Smooth muscle cell (in vitro differentiated cells): ENCODE results near the gene ING5. TPM values are rescaled to one million over a fixed set of nuclear protein-coding genes. Genes with fewer than 3 reads are reported as not detected.

Experiments
- DNase-seq: peaks from one replicate; lab custom pipeline; 2025; ENCODE audit not compliant: unreplicated experiment; lab: John Stamatoyannopoulos, UW
- H2AFZ ChIP-seq: fragments of 200-600 bp; sonication (generic); 2 replicates; pipeline ENCODE4 v1.6.0; 2016; ENCODE audit warnings: antibody characterized with exemption, low read depth, mild to moderate bottlenecking
- H3F3A ChIP-seq: fragments of 200-600 bp; sonication (generic); 2 replicates; pipeline ENCODE4 v1.6.0; 2017; ENCODE audit warnings: antibody characterized with exemption, low read depth
- H3K27ac ChIP-seq: fragments of 200-600 bp; sonication (generic); 2 replicates; pipeline ENCODE4 v1.5.1; 2016; ENCODE audit warnings: low read depth, mild to moderate bottlenecking
- H3K27me3 ChIP-seq: fragments of 200-600 bp; sonication (generic); 2 replicates; pipeline ENCODE4 v1.6.1; 2016; ENCODE audit warnings: low read depth, mild to moderate bottlenecking
- H3K36me3 ChIP-seq: fragments of 200-600 bp; sonication (generic); 2 replicates; pipeline ENCODE4 v1.5.1; 2016; ENCODE audit warnings: low read depth
- H3K4me1 ChIP-seq: fragments of 200-600 bp; sonication (generic); 2 replicates; pipeline ENCODE4 v1.5.1; 2016; ENCODE audit warnings: low read depth
- H3K4me2 ChIP-seq: fragments of 200-600 bp; sonication (generic); 2 replicates; pipeline ENCODE4 v1.6.0; 2016; ENCODE audit warnings: mild to moderate bottlenecking
- H3K4me3 ChIP-seq: fragments of 200-600 bp; sonication (generic); 2 replicates; pipeline ENCODE4 v1.5.1; 2016; ENCODE audit warnings: mild to moderate bottlenecking
- H3K79me2 ChIP-seq: fragments of 200-600 bp; sonication (generic); 2 replicates; pipeline ENCODE4 v1.6.0; 2016; ENCODE audit warnings: low read depth, mild to moderate bottlenecking
- H3K9ac ChIP-seq: fragments of 200-600 bp; sonication (generic); 2 replicates; pipeline ENCODE4 v1.6.0; 2016; ENCODE audit warnings: low read depth
- H3K9me3 ChIP-seq: fragments of 200-600 bp; sonication (generic); replicated peaks from 2 replicates; pipeline ENCODE4 v1.5.1; 2016; ENCODE audit warnings: low read depth
- H4K20me1 ChIP-seq: fragments of 200-600 bp; sonication (generic); 2 replicates; pipeline ENCODE4 v1.6.0; 2016; ENCODE audit warnings: low read depth
- WGBS: methylation state at CpG from one replicate; pipeline ENCODE4 v1.1.7; 2016; ENCODE audit warnings: low lambda C conversion rate; 5-methylcytosine and 5-hydroxymethylcytosine counted together
- polyA plus RNA-seq: library from polyadenylated mRNA; unstranded; fragments of >200 nt; fragmentation: Nextera tagmentation; extraction: Ambion mirVana; gene quantifications from 2 replicates; pipeline ENCODE4 v1.2.1, GENCODE V29; 2016
- total RNA-seq: library from RNA; depleted of rRNA; stranded (reverse); fragments of >200 nt; gene quantifications from 2 replicates; pipeline ENCODE4 v1.2.3, GENCODE V29; 2014
- TF ChIP-seq, protein P1 (sequence below): fragments of 200-600 bp; sonication (generic); IDR thresholded peaks from 2 replicates; pipeline ENCODE4 v1.5.1; 2017; ENCODE audit warnings: borderline replicate concordance, mild to moderate bottlenecking, antibody characterized with exemption; ENCODE audit not compliant: insufficient read depth, poor library complexity, severe bottlenecking

Gene ING5
- total and polyA plus RNA-seq, 2 experiments from 2014 or later, result 6.7 to 10.6 TPM

DNA sequence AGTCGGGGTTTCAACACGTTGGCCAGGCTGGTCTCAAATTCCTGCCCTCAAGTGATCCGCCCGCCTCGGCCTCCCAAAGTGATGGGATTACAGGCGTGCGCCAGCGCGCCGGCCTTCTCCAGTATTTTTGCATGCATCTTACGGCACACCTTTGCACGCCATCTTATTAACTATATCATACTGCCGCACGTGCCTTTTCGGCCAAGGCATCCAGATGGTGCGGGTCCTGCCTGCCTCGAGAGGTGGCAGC, 765 bp upstream of the ING5 start:
- Histone ChIP-seq H3K4me1 (peaks cover 9% of the 10 kb centered on the region), H3K27me3 (no peaks in the 10 kb centered on the region), H2AFZ (no peak overlapping the region), H3K27ac (no peak overlapping the region), H4K20me1 (peaks cover 10% of the 10 kb centered on the region), H3K4me2 (peak overlapping the region; percentile 99), H3F3A (no peaks in the 10 kb centered on the region), H3K79me2 (peaks cover 10% of the 10 kb centered on the region), H3K9ac (no peak overlapping the region), H3K4me3 (peak overlapping the region; percentile 76), H3K9me3 (no peaks in the 10 kb centered on the region), H3K36me3 (peaks cover 7% of the 10 kb centered on the region)
- no peak for DNase-seq
- TF ChIP-seq, protein P1, sequence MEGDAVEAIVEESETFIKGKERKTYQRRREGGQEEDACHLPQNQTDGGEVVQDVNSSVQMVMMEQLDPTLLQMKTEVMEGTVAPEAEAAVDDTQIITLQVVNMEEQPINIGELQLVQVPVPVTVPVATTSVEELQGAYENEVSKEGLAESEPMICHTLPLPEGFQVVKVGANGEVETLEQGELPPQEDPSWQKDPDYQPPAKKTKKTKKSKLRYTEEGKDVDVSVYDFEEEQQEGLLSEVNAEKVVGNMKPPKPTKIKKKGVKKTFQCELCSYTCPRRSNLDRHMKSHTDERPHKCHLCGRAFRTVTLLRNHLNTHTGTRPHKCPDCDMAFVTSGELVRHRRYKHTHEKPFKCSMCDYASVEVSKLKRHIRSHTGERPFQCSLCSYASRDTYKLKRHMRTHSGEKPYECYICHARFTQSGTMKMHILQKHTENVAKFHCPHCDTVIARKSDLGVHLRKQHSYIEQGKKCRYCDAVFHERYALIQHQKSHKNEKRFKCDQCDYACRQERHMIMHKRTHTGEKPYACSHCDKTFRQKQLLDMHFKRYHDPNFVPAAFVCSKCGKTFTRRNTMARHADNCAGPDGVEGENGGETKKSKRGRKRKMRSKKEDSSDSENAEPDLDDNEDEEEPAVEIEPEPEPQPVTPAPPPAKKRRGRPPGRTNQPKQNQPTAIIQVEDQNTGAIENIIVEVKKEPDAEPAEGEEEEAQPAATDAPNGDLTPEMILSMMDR, result peak; percentile 16
- WGBS, result 1% methylated on average over 17 of the region's 17 CpGs

DNA sequence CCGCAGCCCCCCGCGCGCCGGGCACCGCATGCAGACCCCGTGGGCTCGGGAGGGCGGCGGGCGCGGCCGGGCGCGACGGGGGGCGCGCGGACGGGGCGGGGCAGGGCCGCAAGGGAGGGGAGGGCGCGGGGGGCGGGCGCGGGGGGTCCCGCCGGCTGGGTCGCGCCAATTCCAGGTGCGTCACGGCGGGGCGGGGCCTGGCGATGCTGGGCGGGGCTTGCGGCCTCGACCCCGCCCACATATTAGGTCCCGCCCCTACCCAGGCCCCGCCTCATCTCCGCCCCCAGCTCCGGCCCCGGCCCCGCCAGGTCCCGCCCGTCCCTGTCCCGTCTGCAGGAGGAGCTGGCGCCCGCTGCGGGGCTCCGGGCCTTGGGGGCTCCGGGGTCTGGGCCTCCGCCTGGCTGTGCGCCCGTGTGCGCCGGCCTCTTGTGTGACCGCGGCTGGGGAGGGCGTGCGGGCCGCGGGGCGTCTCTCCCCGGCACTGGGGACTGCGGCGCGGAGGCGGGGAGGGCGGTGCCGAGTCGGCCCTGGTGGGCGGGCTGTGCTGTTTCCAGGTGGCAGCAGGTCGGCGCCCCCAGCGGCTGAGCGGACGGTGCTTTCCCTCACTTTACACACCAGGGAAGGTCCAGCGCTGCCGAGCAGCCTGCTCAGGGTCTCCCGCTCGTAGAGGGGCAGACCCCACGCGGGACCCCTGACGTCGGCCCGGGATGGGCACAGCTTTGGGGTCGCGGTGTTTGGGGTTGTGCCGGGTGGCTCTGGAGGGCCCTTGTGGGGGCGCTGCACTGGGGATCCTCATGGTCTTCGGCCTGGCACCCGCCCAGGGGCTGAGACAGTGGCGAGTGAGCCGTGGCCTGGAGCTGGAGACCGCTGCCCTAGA, 554 bp downstream of the ING5 start:
- DNase-seq, result peak; percentile 79
- peaks cover 10% of the 10 kb centered on the region for H4K20me1 ChIP-seq
- peaks cover 14% of the 10 kb centered on the region for H3K36me3 ChIP-seq
- H3K27ac ChIP-seq, result peak overlapping the region; percentile 44
- H3K4me3 ChIP-seq, result peak overlapping the region; percentile 100
- no peak overlapping the region for H2AFZ ChIP-seq
- H3K4me1 ChIP-seq, result peaks cover 9% of the 10 kb centered on the region
- TF ChIP-seq, protein P1, result peak; percentile 28
- H3K27me3 ChIP-seq, result no peaks in the 10 kb centered on the region
- H3F3A ChIP-seq, result no peaks in the 10 kb centered on the region
- under 1% methylated on average over 30 of the region's 98 CpGs for WGBS
- H3K4me2 ChIP-seq, result peak overlapping the region; percentile 100
- peak overlapping the region; percentile 73 for H3K9ac ChIP-seq
- H3K79me2 ChIP-seq, result peaks cover 10% of the 10 kb centered on the region
- H3K9me3 ChIP-seq, result no peaks in the 10 kb centered on the region

DNA sequence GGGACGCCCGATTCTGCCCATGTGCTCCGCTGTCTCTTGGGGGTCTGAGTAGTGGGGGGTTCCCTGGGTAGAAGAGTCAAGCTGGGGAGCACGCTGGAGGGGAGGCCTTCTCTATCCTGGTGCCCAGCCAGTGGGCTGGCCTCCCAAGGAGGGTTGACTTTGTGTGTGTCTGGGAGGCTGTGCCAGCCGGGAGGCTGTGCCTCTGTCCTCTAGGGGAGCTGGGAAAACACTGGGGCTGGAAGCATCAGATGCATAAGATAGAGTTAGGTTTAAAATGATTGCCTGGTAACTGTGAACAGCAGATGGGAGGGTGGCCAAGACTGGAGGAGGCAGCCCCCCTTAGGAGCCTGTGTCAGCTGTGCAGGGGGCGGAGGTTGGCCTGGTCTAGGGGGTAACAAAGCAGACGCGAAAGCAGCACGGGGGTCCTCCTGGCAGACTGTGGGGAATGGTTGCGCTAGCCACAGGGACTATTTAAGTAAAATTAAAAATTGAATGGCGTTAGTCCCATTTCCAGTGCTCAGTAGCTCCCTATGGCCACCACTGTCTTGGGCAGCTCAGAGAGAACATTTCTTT, 1.3 kb downstream of the ING5 start:
- peaks cover 14% of the 10 kb centered on the region for H3K36me3 ChIP-seq
- H3K79me2 ChIP-seq, result peaks cover 10% of the 10 kb centered on the region
- no peak overlapping the region for H2AFZ ChIP-seq
- H3K4me3 ChIP-seq, result peak overlapping the region; percentile 100
- peak overlapping the region; percentile 73 for H3K9ac ChIP-seq
- DNase-seq, result no peak
- WGBS, result 50% methylated on average over 11 of the region's 11 CpGs
- H3K4me2 ChIP-seq, result peak overlapping the region; percentile 100
- H3K27me3 ChIP-seq, result no peaks in the 10 kb centered on the region
- H3K27ac ChIP-seq, result peak overlapping the region; percentile 44
- H3K9me3 ChIP-seq, result no peaks in the 10 kb centered on the region
- no peaks in the 10 kb centered on the region for H3F3A ChIP-seq
- TF ChIP-seq, protein P1, result no peak
- H4K20me1 ChIP-seq, result peaks cover 10% of the 10 kb centered on the region
- H3K4me1 ChIP-seq, result peaks cover 9% of the 10 kb centered on the region

DNA sequence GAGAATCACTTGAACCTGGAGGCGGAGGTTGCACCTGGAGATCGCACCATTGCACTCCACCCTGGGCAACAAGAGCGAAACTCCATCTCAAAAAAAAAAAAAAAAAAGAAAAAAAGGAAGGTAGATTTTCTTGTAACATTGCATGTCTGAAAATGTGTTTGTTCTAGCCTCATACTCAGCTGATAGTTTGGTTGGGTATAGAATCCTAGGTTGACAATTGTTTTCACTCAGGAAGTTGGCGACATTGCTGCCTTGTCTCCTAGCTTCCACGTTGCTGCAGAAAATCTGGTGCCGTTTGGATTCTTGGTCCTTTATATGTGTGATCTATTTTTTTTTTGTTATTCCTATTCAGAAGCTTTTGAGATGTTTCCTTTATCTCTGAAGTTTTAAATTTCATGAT, 4.7 kb downstream of the ING5 start:
- no peaks in the 10 kb centered on the region for H3F3A ChIP-seq
- peaks cover 24% of the 10 kb centered on the region for H3K36me3 ChIP-seq
- DNase-seq, result no peak
- H4K20me1 ChIP-seq, result peaks cover 10% of the 10 kb centered on the region
- no peak overlapping the region for H2AFZ ChIP-seq
- H3K9me3 ChIP-seq, result no peaks in the 10 kb centered on the region
- H3K79me2 ChIP-seq, result peaks cover 10% of the 10 kb centered on the region
- H3K4me2 ChIP-seq, result no peak overlapping the region
- no peak overlapping the region for H3K4me3 ChIP-seq
- WGBS, result 94% methylated on average over 6 of the region's 6 CpGs
- no peak overlapping the region for H3K9ac ChIP-seq
- H3K27me3 ChIP-seq, result no peaks in the 10 kb centered on the region
- TF ChIP-seq, protein P1, result no peak
- peaks cover 4% of the 10 kb centered on the region for H3K4me1 ChIP-seq
- H3K27ac ChIP-seq, result no peak overlapping the region
